ENCODE results near the gene OASL. TPM values are rescaled to one million over a fixed set of nuclear protein-coding genes. Genes with fewer than 3 reads are reported as not detected.

The OASL gene
- total RNA-seq, 1 experiment from 2014 or later = not detected

DNA sequence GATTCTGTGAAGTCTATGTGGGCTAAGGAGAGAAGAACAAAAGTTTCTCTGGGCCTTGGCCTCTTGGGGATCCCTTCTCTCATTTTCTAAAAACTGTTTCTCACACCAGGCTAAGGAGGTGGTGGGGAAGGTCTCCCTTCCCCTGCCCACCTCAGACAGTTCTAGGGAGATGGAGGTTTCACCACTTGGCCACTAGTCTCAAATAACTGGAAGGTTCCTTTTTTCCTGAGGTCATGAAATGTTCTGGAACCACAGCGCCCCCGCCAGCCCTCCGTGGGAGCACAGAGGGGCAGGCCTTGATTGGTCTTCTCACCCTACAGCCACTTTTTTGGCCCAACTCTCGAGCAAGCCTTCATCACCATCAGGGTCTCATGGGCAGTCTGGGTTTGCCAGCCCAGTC is 35.4 kb downstream of the OASL start:
- Histone ChIP-seq H3K27ac (ENCODE audit: insufficient read length, low read depth, low read length) (no peak overlapping the region), H2AK5ac (ENCODE audit: insufficient read length, low read length) (no peak overlapping the region), H4K20me1 (ENCODE audit: control insufficient read depth, insufficient read depth, insufficient read length) (no peaks in the 10 kb centered on the region), H4K91ac (ENCODE audit: insufficient read length, low read depth, low read length) (no peak overlapping the region), H3K4ac (ENCODE audit: low read depth, low read length) (no peak overlapping the region), H3K4me1 (ENCODE audit: insufficient read depth, low read length) (no peaks in the 10 kb centered on the region), H3K79me2 (ENCODE audit: insufficient read depth, low read length) (no peaks in the 10 kb centered on the region), H3K23ac (ENCODE audit: insufficient read length, low read depth, low read length) (no peak overlapping the region), H4K5ac (ENCODE audit: insufficient read length, low read depth, low read length) (no peak overlapping the region), H2BK120ac (ENCODE audit: low read depth, low read length, poor library complexity, severe bottlenecking) (no peak overlapping the region), H3K18ac (ENCODE audit: insufficient read length, low read depth, low read length) (no peak overlapping the region), H3K56ac (ENCODE audit: insufficient read length, low read depth, low read length) (no peak overlapping the region), H2AFZ (ENCODE audit: low read length) (no peak overlapping the region), H2BK5ac (ENCODE audit: insufficient read length, low read length) (no peak overlapping the region), H3T11ph (ENCODE audit: low read length) (no peak overlapping the region), H3K79me1 (ENCODE audit: insufficient read depth, low read depth, low read length, poor library complexity, severe bottlenecking) (no peaks in the 10 kb centered on the region), H3K4me2 (ENCODE audit: insufficient read depth, insufficient read length, low read length) (no peak overlapping the region), H3K9me3 (ENCODE audit: control insufficient read depth, low read depth, low read length) (no peaks in the 10 kb centered on the region), H3K14ac (ENCODE audit: insufficient read depth, low read length) (no peak overlapping the region), H4K8ac (replicated peaks; ENCODE audit: insufficient read length, low read depth, low read length) (no peak overlapping the region), H3K9ac (ENCODE audit: extremely low read depth, insufficient read length, low read length) (no peak overlapping the region), H2BK20ac (ENCODE audit: low read depth, low read length, poor library complexity, severe bottlenecking) (no peak overlapping the region), H2BK15ac (ENCODE audit: low read depth, low read length) (no peak overlapping the region), H3K23me2 (ENCODE audit: insufficient read length, low read depth, low read length, poor library complexity, severe bottlenecking) (no peaks in the 10 kb centered on the region), H3K27me3 (ENCODE audit: insufficient read depth, low read length) (no peaks in the 10 kb centered on the region), H2BK12ac (ENCODE audit: insufficient read length, low read depth, low read length) (no peak overlapping the region)
- TF ChIP-seq, protein P1, sequence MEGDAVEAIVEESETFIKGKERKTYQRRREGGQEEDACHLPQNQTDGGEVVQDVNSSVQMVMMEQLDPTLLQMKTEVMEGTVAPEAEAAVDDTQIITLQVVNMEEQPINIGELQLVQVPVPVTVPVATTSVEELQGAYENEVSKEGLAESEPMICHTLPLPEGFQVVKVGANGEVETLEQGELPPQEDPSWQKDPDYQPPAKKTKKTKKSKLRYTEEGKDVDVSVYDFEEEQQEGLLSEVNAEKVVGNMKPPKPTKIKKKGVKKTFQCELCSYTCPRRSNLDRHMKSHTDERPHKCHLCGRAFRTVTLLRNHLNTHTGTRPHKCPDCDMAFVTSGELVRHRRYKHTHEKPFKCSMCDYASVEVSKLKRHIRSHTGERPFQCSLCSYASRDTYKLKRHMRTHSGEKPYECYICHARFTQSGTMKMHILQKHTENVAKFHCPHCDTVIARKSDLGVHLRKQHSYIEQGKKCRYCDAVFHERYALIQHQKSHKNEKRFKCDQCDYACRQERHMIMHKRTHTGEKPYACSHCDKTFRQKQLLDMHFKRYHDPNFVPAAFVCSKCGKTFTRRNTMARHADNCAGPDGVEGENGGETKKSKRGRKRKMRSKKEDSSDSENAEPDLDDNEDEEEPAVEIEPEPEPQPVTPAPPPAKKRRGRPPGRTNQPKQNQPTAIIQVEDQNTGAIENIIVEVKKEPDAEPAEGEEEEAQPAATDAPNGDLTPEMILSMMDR (conservative IDR thresholded peaks at IDR 0.05) = peak; percentile 66
- no CpG with 5 or more reads among the region's 4 CpGs for WGBS (ENCODE audit: extremely low coverage, insufficient read length, low lambda C conversion rate)
- H3K4me1 Mint-ChIP-seq = peaks cover 6 to 8% of the 10 kb centered on the region in 2 experiments
- H3K27ac Mint-ChIP-seq = no peak overlapping the region
- no peaks in the 10 kb centered on the region for H3K9me3 Mint-ChIP-seq
- H3K27me3 Mint-ChIP-seq (ENCODE audit: low read depth) = no peaks in the 10 kb centered on the region
- DNase-seq = peak; percentile 73
- H3K36me3 Mint-ChIP-seq (ENCODE audit: insufficient read depth in 1 of 3, low read depth in 3 of 3) = peaks cover 30 to 53% (median 49%) of the 10 kb centered on the region in 3 experiments
- no peak overlapping the region for H3K4me3 Mint-ChIP-seq

All from H9 (cell line).